Ovary (tissue), 9 donors: ENCODE results near the gene TET2. TPM values are rescaled to one million over a fixed set of nuclear protein-coding genes. Genes with fewer than 3 reads are reported as not detected.

ENCODE experiments used
- DNase-seq, 5 donors: peaks; one replicate each; pipeline ENCODE4 v3.0.0-alpha.2; 2019 to 2020
- H3K27ac ChIP-seq, 2 donors: fragments of 200-600 bp; one replicate each; pipeline versions ENCODE4 v1.5.1 to v1.8.0; 2019 to 2022
- H3K27me3 ChIP-seq: fragments of 200-600 bp; one replicate; pipeline ENCODE4 v1.8.0; 2022
- H3K36me3 ChIP-seq: fragments of 200-600 bp; sonication (generic); one replicate; pipeline ENCODE4 v1.5.1; 2019
- H3K4me1 ChIP-seq: one replicate; pipeline ENCODE4 v1.8.1; 2013; ENCODE audit warnings: mild to moderate bottlenecking, moderate library complexity; ENCODE audit not compliant: insufficient read depth
- H3K4me3 ChIP-seq: fragments of 200-600 bp; sonication (generic); one replicate; pipeline ENCODE4 v1.5.1; 2017
- H3K9me3 ChIP-seq, 2 donors: fragments of 200-600 bp in 1 of 2; sonication (generic) in 1 of 2; one replicate each; pipeline versions ENCODE4 v1.5.1 to v1.8.1; 2013 to 2019; ENCODE audit warnings: mild to moderate bottlenecking in 1 of 2, moderate library complexity in 1 of 2
- EP300 ChIP-seq: sonication (generic); formaldehyde crosslinking; IDR thresholded peaks from one replicate; pipeline ENCODE4 v1.6.1; 2017; ENCODE audit warnings: antibody characterized with exemption
- POLR2A ChIP-seq: fragments of 450-650 bp; IDR thresholded peaks from one replicate; pipeline ENCODE4 v1.6.1; 2017; ENCODE audit warnings: antibody characterized with exemption, mild to moderate bottlenecking, moderate library complexity
- WGBS, 3 donors: extraction: QIAGEN DNeasy Blood & Tissue Kit in 1 of 3; methylation state at CpG; one replicate each; pipeline versions ENCODE4 v1.1.5 to v1.1.7; 2013 to 2017; 5-methylcytosine and 5-hydroxymethylcytosine counted together
- intact Hi-C, 4 donors: fragments of 100-400 bp; cut with DNase I; formaldehyde crosslinking; loops; one replicate each; pipeline versions ENCODE4 v1.11.0 to v1.15.1; 2022 to 2023
- polyA plus RNA-seq, 2 donors: library from polyadenylated mRNA; stranded (reverse); fragments of 200-250 nt in 1 of 2; fragments of 350-450 nt in 1 of 2; fragmentation: Illumina TruSeq in 1 of 2; extraction: RNeasy Lipid Tissue Mini Kit (QIAGEN cat#74804) in 1 of 2; gene quantifications; one replicate each; pipeline ENCODE4 v1.2.3, GENCODE V29; 2013 to 2014
- total RNA-seq, 7 donors: library from RNA; depleted of rRNA in 2 of 7; stranded (reverse); fragments of >200 nt in 2 of 7; fragmentation: NEBNext Ultra II Directional in 3 of 7; extraction: Animal tissue kit (Norgen Biotek cat#: 25700) in 3 of 7; gene quantifications; one replicate each; pipeline versions ENCODE4 v1.1.0 to v1.2.4, GENCODE V29; 2016 to 2023
- TF ChIP-seq, protein P1 (sequence below), 3 donors: fragments of 450-650 bp in 2 of 3; fragments of 200-600 bp in 1 of 3; IDR thresholded peaks; one replicate each; pipeline versions ENCODE4 v1.5.1 to v1.8.0; 2016 to 2022; ENCODE audit warnings: antibody characterized with exemption in 3 of 3, mild to moderate bottlenecking in 1 of 3
- donor health status: DM: no; HTN: no; CAD: no; lungs with moderate emphysema.
- donor health status: DM: no; HTN: no; CAD: no.
- donor health status: Bipolar disorder and iron deficiency.
- donor health status: DM: yes; HTN: yes; CAD: no.
- donor health status: DM: no; HTN: no; CAD: no.
- donor health status: DM: yes; HTN: yes; CAD: no.

Gene TET2
- total and polyA plus RNA-seq, 9 donors: 3.7 to 20.8 (median 17.3) TPM

DNA sequence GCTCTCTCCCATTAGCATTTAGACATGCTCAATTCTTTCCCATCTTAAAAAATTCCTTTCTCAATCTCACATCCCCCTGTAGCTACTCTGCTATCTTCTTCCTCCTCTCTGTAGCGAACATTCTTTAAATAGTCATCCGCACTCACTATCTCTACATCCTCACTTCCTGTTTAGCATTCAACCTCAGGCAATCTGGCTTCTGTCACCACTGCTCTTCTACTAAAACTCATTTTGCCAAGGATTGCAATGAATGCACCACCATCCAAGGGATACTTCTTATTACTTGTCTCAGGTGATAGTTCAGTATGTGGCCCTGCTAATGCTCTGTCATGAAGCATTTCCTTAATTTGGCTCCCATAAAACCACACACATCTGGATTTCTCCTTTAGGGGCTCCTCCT, 10.9 kb upstream of the TET2 start:
- WGBS, 3 donors: 45 to 51% (median 48%) methylated on average over 2 of the region's 2 CpGs
- no peaks in the 10 kb centered on the region for H3K4me1 ChIP-seq
- intact Hi-C loops: no loop called here
- no peak overlapping the region for H3K4me3 ChIP-seq
- H3K27ac ChIP-seq: no peak overlapping the region
- no peaks in the 10 kb centered on the region for H3K9me3 ChIP-seq
- no peak for DNase-seq
- TF ChIP-seq POLR2A (no peak), EP300 (no peak)
- TF ChIP-seq, protein P1, sequence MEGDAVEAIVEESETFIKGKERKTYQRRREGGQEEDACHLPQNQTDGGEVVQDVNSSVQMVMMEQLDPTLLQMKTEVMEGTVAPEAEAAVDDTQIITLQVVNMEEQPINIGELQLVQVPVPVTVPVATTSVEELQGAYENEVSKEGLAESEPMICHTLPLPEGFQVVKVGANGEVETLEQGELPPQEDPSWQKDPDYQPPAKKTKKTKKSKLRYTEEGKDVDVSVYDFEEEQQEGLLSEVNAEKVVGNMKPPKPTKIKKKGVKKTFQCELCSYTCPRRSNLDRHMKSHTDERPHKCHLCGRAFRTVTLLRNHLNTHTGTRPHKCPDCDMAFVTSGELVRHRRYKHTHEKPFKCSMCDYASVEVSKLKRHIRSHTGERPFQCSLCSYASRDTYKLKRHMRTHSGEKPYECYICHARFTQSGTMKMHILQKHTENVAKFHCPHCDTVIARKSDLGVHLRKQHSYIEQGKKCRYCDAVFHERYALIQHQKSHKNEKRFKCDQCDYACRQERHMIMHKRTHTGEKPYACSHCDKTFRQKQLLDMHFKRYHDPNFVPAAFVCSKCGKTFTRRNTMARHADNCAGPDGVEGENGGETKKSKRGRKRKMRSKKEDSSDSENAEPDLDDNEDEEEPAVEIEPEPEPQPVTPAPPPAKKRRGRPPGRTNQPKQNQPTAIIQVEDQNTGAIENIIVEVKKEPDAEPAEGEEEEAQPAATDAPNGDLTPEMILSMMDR (IDR thresholded peaks at IDR 0.05): no peak
- H3K27me3 ChIP-seq: no peaks in the 10 kb centered on the region
- H3K36me3 ChIP-seq: no peaks in the 10 kb centered on the region

DNA sequence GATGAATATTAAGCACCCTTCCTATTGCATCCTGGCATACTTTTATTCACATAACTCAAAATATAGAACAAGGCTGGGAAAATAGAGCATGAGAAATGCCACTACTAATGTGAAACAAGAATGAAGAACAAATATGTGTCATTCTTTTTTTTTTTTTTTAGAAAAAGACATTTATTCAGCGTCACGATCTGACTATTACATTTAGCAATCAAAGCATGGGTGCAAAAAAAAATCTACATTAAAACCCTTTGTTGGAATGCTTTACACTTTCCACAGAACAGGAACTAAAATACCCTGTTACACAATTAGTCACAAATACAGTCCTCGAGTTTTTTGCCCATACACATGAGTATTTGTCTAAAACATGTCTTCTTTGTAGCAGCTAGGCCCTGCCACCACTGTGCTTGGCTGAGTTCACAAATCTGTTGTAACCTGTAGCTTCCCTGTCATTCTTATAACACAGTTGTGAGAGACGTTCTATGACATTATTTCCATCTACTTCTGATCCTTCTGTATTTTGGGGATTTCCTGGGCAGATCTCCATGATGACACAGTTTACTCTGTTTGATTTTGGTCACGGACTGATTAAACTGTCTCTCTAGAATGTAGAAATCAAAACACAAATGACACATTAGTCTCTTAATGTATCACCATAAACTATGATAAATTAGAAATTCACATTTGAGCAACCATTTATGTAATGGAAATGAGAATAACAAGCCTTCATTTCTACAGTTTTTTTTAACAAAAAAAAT, 9.4 kb upstream of the TET2 start:
- H3K4me1 ChIP-seq: no peaks in the 10 kb centered on the region
- intact Hi-C loops: no loop called here
- WGBS, 3 donors: 86 to 92% (median 88%) methylated on average over 5 of the region's 5 CpGs
- H3K9me3 ChIP-seq: no peaks in the 10 kb centered on the region
- TF ChIP-seq EP300 (no peak), POLR2A (no peak)
- TF ChIP-seq, protein P1 (IDR thresholded peaks at IDR 0.05): no peak
- H3K4me3 ChIP-seq: no peak overlapping the region
- no peak for DNase-seq
- H3K36me3 ChIP-seq: no peaks in the 10 kb centered on the region
- no peak overlapping the region for H3K27ac ChIP-seq
- H3K27me3 ChIP-seq: no peaks in the 10 kb centered on the region

DNA sequence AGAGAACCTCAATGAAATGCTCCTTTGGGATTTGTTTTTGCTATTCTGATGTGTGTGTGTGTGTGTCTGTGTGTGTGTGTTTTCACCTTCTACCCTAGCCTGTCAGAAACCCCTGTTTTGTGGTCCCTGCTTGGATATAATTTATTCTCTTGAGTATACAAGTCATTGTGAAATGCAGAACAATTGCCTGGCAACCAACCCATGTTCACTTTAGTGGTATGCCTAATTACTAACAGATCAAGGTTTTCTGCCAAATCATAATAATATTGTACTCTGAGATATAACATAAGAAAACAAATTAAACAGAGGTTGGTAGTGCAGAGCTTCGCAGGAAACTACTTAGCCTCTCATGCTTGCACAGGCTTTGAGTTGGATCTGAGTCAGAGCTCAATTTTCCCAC, 7.0 kb upstream of the TET2 start:
- no peaks in the 10 kb centered on the region for H3K27me3 ChIP-seq
- 75 to 94% (median 88%) methylated on average over 1 of the region's 1 CpG for WGBS, 3 donors
- H3K4me1 ChIP-seq: no peaks in the 10 kb centered on the region
- H3K9me3 ChIP-seq: no peaks in the 10 kb centered on the region
- DNase-seq: no peak
- H3K36me3 ChIP-seq: no peaks in the 10 kb centered on the region
- no peak overlapping the region for H3K27ac ChIP-seq
- TF ChIP-seq POLR2A (no peak), EP300 (no peak)
- TF ChIP-seq, protein P1 (IDR thresholded peaks at IDR 0.05): no peak
- no peak overlapping the region for H3K4me3 ChIP-seq
- intact Hi-C loops: no loop called here

DNA sequence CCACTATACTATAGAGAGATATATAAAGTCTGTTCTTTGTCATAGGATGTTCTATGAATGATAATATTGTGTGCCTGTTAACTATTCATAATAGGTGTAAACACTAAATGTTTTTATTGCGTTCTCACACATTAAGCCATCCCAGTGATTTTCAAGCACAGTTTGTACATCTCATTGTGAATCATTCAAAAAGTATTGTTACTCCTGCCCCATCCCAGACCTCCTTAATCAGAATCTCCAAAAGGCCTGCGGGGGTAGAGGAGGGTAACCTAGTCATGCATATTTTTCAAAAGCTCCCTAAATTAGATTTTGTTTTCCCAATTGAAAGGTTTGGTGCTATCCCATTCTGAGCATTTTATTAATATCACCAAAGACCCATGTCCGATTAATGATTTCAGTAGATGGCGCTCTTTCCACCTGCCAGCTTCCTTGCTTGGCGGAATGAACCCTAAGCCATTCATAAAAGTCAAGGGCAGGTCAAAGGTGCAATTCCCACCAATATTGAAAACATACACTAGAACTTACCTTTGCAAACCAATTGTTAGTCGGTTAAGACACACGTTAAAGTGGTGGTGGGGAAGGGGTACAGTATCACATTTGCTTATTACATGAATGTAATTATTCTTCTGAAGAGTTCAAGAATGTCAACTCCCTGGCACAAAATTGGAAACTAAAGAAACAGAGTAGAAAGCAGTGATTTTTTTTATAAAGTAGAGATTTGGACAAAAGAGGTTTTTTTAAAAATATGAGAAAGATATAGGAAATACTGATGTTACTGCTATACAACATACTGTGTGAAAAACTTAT, 5.8 kb upstream of the TET2 start:
- Histone ChIP-seq H3K27me3 (no peaks in the 10 kb centered on the region), H3K9me3 (no peaks in the 10 kb centered on the region), H3K27ac (no peak overlapping the region), H3K36me3 (no peaks in the 10 kb centered on the region), H3K4me1 (no peaks in the 10 kb centered on the region), H3K4me3 (no peak overlapping the region)
- TF ChIP-seq, protein P1 (IDR thresholded peaks at IDR 0.05): peak; percentile 22 to 35 (median 24)
- no peak for TF ChIP-seq POLR2A
- DNase-seq: no peak
- 36 to 55% (median 47%) methylated on average over 7 of the region's 7 CpGs for WGBS, 3 donors
- intact Hi-C loops: no loop called here
